B cell (primary cell): ENCODE data around the gene POLDIP3. TPM values are rescaled to one million over a fixed set of nuclear protein-coding genes. Genes with fewer than 3 reads are reported as not detected.
"Not testable (repeated sequence)": the region's sequence is repeated elsewhere in the genome, so short reads cannot be mapped to it uniquely, and the experiment has no call there.

Source experiments
- ATAC-seq: fragments of 200-7000 bp; cut with Tn5 transposase; one replicate; pipeline ENCODE4 v1.10.0; 2021; ENCODE audit warnings: low read depth, mild to moderate bottlenecking, moderate number of reproducible peaks, moderate library complexity
- CTCF ChIA-PET: fragments of 350-600 bp; sonication (Branson Sonifier 250); formaldehyde crosslinking; loops from one replicate; lab custom pipeline; 2021; ENCODE audit warnings: antibody characterized with exemption, inconsistent platforms; lab: Charles Lee
- POLR2A ChIA-PET: fragments of 350-600 bp; sonication (Branson Sonifier 250); formaldehyde crosslinking; loops from one replicate; lab custom pipeline; 2021; ENCODE audit warnings: antibody characterized with exemption; lab: Charles Lee
- DNase-seq: peaks from one replicate; pipeline ENCODE4 v3.0.0; 2013
- H2AFZ ChIP-seq: 2 replicates; pipeline ENCODE4 v1.6.1; 2012; ENCODE audit warnings: mild to moderate bottlenecking, low read depth, low read length; ENCODE audit not compliant: insufficient read depth, poor library complexity, severe bottlenecking
- H3K27ac ChIP-seq, 2 donors: 1 replicate in 1 of 2; 2 replicates in 1 of 2; pipeline ENCODE4 v1.5.1; 2012 to 2013; ENCODE audit warnings: low read length in 2 of 2, mild to moderate bottlenecking in 2 of 2, moderate library complexity in 1 of 2
- H3K27me3 ChIP-seq, 4 experiments: fragments of 200-600 bp in 1 of 4; sonication (generic) in 1 of 4; replicated peaks in 1 of 4; 1 replicate in 2 of 4; 2 replicates in 2 of 4; pipeline versions ENCODE4 v1.6.1 to v1.7.0; 2013 to 2016; ENCODE audit warnings: low read length in 3 of 4, mild to moderate bottlenecking in 2 of 4, mixed read lengths in 1 of 4, moderate library complexity in 1 of 4; ENCODE audit not compliant: insufficient read depth in 4 of 4, control insufficient read depth in 3 of 4; ENCODE audit errors: control extremely low read depth in 1 of 4
- H3K36me3 ChIP-seq, 2 experiments: replicated peaks in 1 of 2; 1 replicate in 1 of 2; 2 replicates in 1 of 2; pipeline versions ENCODE4 v1.6.1 to v1.7.1; 2013; ENCODE audit warnings: low read length in 1 of 2; ENCODE audit not compliant: insufficient read depth in 2 of 2, control insufficient read depth in 1 of 2; ENCODE audit errors: control extremely low read depth in 1 of 2, extremely low read depth in 1 of 2
- H3K4me1 ChIP-seq, 2 donors: fragments of 200-600 bp in 1 of 2; sonication (generic) in 1 of 2; 1 replicate in 1 of 2; 2 replicates in 1 of 2; pipeline versions ENCODE4 v1.5.1 to v1.6.1; 2013 to 2017; ENCODE audit warnings: low read length in 2 of 2; ENCODE audit not compliant: control insufficient read depth in 2 of 2, insufficient read depth in 2 of 2
- H3K4me2 ChIP-seq: replicated peaks from 2 replicates; pipeline ENCODE3; 2012; ENCODE audit warnings: mild to moderate bottlenecking, low read depth, low read length; ENCODE audit not compliant: poor library complexity, severe bottlenecking
- H3K4me3 ChIP-seq, 5 experiments: fragments of 200-600 bp in 1 of 5; sonication (generic) in 1 of 5; 1 replicate in 3 of 5; 2 replicates in 2 of 5; pipeline versions ENCODE4 v1.5.1 to v1.7.0; 2011 to 2016; ENCODE audit warnings: low read length in 4 of 5, mild to moderate bottlenecking in 4 of 5, low read depth in 2 of 5, control low read depth in 1 of 5, moderate library complexity in 1 of 5; ENCODE audit not compliant: insufficient read depth in 1 of 5; ENCODE audit errors: control extremely low read depth in 1 of 5, extremely low read depth in 1 of 5
- H3K79me2 ChIP-seq: fragments of 200-600 bp; sonication (generic); one replicate; pipeline ENCODE4 v1.6.0; 2016; ENCODE audit warnings: low read length; ENCODE audit not compliant: control insufficient read depth, insufficient read depth
- H3K9ac ChIP-seq: fragments of 200-600 bp; sonication (generic); 2 replicates; pipeline ENCODE4 v1.6.1; 2017; ENCODE audit warnings: mild to moderate bottlenecking, low read length, moderate library complexity
- H3K9me3 ChIP-seq, 3 donors: one replicate each; pipeline versions ENCODE4 v1.6.1 to v1.7.1; 2013; ENCODE audit warnings: low read length in 2 of 3; ENCODE audit not compliant: control insufficient read depth in 2 of 3, insufficient read depth in 1 of 3; ENCODE audit errors: control extremely low read depth in 1 of 3
- H4K20me1 ChIP-seq: 2 replicates; pipeline ENCODE4 v1.6.0; 2012; ENCODE audit warnings: mild to moderate bottlenecking, low read length; ENCODE audit not compliant: insufficient read depth, control insufficient read depth, poor library complexity, severe bottlenecking
- H3K27ac Mint-ChIP-seq: one replicate; pipeline ENCODE4 v1.8.0; 2021; ENCODE audit warnings: mixed read lengths
- H3K27me3 Mint-ChIP-seq: one replicate; pipeline ENCODE4 v1.8.0; 2021; ENCODE audit warnings: mixed read lengths
- H3K4me1 Mint-ChIP-seq: one replicate; pipeline ENCODE4 v1.8.0; 2021; ENCODE audit warnings: mixed read lengths
- H3K4me3 Mint-ChIP-seq: one replicate; pipeline ENCODE4 v1.8.0; 2021; ENCODE audit warnings: mixed read lengths
- H3K9me3 Mint-ChIP-seq: one replicate; pipeline ENCODE4 v1.8.0; 2022; ENCODE audit warnings: mixed read lengths; ENCODE audit not compliant: insufficient read depth
- CTCF ChIP-seq: fragments of 200-600 bp; IDR thresholded peaks from one replicate; pipeline ENCODE4 v1.8.0; 2022; ENCODE audit warnings: antibody characterized with exemption, mild to moderate bottlenecking
- EZH2 ChIP-seq: IDR thresholded peaks from 2 replicates; pipeline ENCODE4 v1.6.1; 2012; ENCODE audit warnings: borderline replicate concordance, low read depth, mild to moderate bottlenecking, moderate library complexity, low read length; ENCODE audit not compliant: insufficient read depth, poor library complexity, severe bottlenecking
- WGBS: methylation state at CpG from one replicate; pipeline ENCODE4 v1.1.5; 2013; ENCODE audit warnings: missing lambda C conversion rate; ENCODE audit not compliant: insufficient coverage; 5-methylcytosine and 5-hydroxymethylcytosine counted together
- intact Hi-C: fragments of 100-400 bp; cut with micrococcal nuclease; formaldehyde crosslinking; loops from one replicate; pipeline ENCODE4 v1.10.0; 2022
- polyA plus RNA-seq: library from polyadenylated mRNA; depleted of rRNA; stranded (reverse); fragments of >200 nt; gene quantifications from 2 replicates; pipeline ENCODE4 v1.2.3, GENCODE V29; 2012
- total RNA-seq, 2 donors: library from RNA; stranded (reverse); fragments of 120-200 nt in 1 of 2; gene quantifications; 1 replicate in 1 of 2; 2 replicates in 1 of 2; pipeline versions ENCODE4 v1.2.3 to v1.2.4, GENCODE V29; 2013 to 2022

POLDIP3 gene
- total and polyA plus RNA-seq, 2 donors (not counting 1 experiment from before 2014, with no cell fraction given) = 44.9 to 86.5 TPM

DNA sequence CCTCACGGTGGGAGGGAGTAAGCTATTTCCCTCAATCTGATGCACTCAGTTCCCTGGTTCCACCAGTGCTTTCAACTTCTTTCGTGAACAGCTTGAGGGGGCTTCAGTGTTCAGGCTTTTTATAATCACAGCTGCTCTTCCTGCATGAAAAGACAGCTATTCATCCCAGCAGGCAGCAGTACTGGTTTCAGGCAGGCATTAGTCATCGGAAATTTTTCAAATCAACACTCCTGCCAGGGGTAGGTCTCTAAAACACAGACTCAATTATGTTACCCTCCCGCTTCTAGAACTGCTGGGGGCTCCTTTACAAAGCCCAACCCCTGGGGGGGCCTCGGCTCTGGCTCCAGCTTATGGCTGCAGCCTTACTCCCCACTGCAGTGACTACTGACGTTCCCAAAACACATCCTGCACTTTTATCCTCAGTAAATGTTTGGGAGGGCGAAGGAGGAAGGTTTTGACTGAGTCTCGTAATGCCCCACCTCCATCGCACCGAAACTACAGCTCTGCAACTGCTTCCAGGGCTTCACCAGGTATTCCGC is 5.8 kb downstream of the POLDIP3 start:
- no peak overlapping the region for H3K27ac ChIP-seq
- H3K36me3 ChIP-seq = peaks cover 6 to 60% of the 10 kb centered on the region in 2 experiments
- Mint-ChIP-seq H3K27ac (no peak overlapping the region), H3K4me3 (no peak overlapping the region), H3K9me3 (no peaks in the 10 kb centered on the region), H3K27me3 (no peaks in the 10 kb centered on the region), H3K4me1 (peaks cover 50% of the 10 kb centered on the region)
- H3K4me3 ChIP-seq = no peak overlapping the region
- peaks cover 96% of the 10 kb centered on the region for H3K79me2 ChIP-seq
- no peaks in the 10 kb centered on the region for H3K27me3 ChIP-seq
- peaks cover 95% of the 10 kb centered on the region for H4K20me1 ChIP-seq
- H3K4me2 ChIP-seq = no peak overlapping the region
- ChIA-PET POLR2A (interaction anchor here (0.5 kb wide), 1 partner anchor 27 kb away, joined by 3 read pairs; no protein-coding TSS in a partner anchor), CTCF (no interaction called here)
- 92% methylated on average over 9 of the region's 11 CpGs for WGBS
- H2AFZ ChIP-seq = no peak overlapping the region
- TF ChIP-seq EZH2 = no peak
- TF ChIP-seq CTCF = no peak
- no peaks in the 10 kb centered on the region for H3K9me3 ChIP-seq
- H3K4me1 ChIP-seq = peaks cover 18 to 34% of the 10 kb centered on the region in 2 donors
- H3K9ac ChIP-seq = no peak overlapping the region
- no peak for DNase-seq
- intact Hi-C loops = no loop called here
- no peak for ATAC-seq

- H3K9me3 ChIP-seq = no peaks in the 10 kb centered on the region
- peaks cover 16 to 28% of the 10 kb centered on the region in 2 donors for H3K4me1 ChIP-seq
- H4K20me1 ChIP-seq = peaks cover 98% of the 10 kb centered on the region
- H3K9me3 Mint-ChIP-seq = no peaks in the 10 kb centered on the region
- H3K27ac Mint-ChIP-seq = no peak overlapping the region
- no peaks in the 10 kb centered on the region for H3K27me3 ChIP-seq
- peaks cover 100% of the 10 kb centered on the region for H3K79me2 ChIP-seq
- intact Hi-C loops = no loop called here
- no peak for TF ChIP-seq CTCF
- H3K4me3 Mint-ChIP-seq = no peak overlapping the region
- ChIA-PET POLR2A (no interaction called here), CTCF (no interaction called here)
- no peaks in the 10 kb centered on the region for H3K27me3 Mint-ChIP-seq
- peaks cover 6 to 64% of the 10 kb centered on the region in 2 experiments for H3K36me3 ChIP-seq
- 93% methylated on average over 9 of the region's 11 CpGs for WGBS
- peaks cover 50% of the 10 kb centered on the region for H3K4me1 Mint-ChIP-seq
- ATAC-seq (no peak), DNase-seq (no peak)
- no peak overlapping the region for H3K4me2 ChIP-seq
- H3K4me3 ChIP-seq = no peak overlapping the region
- no peak overlapping the region for H3K27ac ChIP-seq
- H2AFZ ChIP-seq = no peak overlapping the region
- no peak overlapping the region for H3K9ac ChIP-seq
Measured at GRCh38 chr22:42608136-42608822, 6.4 kb downstream of the POLDIP3 start.

DNA sequence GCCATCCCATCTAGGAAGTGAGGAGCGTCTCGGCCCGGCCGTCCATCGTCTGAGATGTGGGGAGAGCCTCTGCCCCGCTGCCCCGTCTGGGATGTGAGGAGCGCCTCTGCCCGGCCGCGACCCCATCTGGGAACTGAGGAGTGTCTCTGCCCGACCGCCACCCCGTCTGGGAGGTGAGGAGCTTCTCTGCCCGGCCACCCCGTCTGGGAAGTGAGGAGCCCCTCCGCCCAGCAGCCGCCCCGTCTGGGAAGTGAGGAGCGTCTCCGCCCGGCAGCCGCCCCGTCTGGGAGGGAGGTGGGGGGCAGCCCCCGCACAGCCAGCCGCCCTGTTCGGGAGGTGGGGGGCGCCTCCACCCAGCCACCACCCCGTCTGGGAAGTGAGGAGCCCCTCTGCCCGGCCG is 7.0 kb downstream of the POLDIP3 start:
- peaks cover 47% of the 10 kb centered on the region for H3K4me1 Mint-ChIP-seq
- CTCF ChIA-PET, POLR2A ChIA-PET, H3K4me3 ChIP-seq, H3K9me3 ChIP-seq, ATAC-seq, H3K9ac ChIP-seq, H3K27ac ChIP-seq, H3K27me3 Mint-ChIP-seq, H3K4me2 ChIP-seq, intact Hi-C loops, H3K27me3 ChIP-seq, H3K4me3 Mint-ChIP-seq, DNase-seq, H3K27ac Mint-ChIP-seq, H2AFZ ChIP-seq, H3K9me3 Mint-ChIP-seq: not testable (repeated sequence)
- Histone ChIP-seq H3K4me1 (peaks cover 9 to 21% of the 10 kb centered on the region in 2 donors), H3K36me3 (peaks cover 6 to 64% of the 10 kb centered on the region in 2 experiments), H3K79me2 (peaks cover 100% of the 10 kb centered on the region), H4K20me1 (peaks cover 98% of the 10 kb centered on the region)
- 94% methylated on average over 27 of the region's 31 CpGs for WGBS
